ENCODE results near the gene CENPM.

The CENPM gene

DNA sequence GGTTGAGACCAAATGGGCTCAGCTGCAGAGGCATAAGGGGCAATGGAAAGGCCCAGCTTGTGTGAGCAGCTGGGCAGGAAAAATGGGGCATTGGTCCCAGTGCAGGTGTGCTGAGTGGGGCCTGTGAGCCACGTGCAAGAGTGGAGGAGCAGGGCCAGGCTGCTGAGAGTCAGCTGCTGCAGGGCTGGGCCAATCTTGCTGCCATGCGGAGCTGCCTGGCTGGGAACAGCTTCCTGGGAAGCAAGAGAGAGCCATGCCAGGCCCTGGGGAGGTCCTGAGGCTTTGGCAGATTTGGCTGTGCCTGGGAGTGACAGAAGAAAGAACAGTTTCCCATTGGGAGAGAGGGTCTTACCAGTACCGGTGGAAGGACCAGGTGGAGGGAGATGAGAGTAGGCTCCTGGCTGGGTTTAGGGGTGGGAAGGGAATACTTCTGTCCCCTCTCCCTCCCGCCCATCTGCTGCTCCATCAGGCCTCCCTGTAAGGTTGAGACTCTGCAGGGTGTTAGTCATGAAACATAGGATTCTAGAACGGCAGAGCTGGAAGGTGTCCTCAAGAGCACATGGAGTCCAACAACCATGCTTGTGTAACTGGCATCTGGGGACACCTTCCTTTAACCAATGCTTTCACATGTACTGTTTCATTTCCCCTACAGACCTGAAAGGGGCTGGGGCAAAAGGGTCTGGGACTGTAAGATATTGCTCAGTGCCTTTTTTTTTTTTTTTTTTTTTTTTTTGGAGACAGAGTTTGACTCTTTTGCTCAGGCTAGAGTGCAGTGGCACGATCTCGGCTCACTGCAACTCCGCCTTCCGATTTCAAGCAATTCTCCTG, 32.7 kb upstream of the CENPM start:
- Histone ChIP-seq H3K27me3 (ENCODE audit: insufficient read depth, low read depth) (peaks cover 11% of the 10 kb centered on the region), H3K4me2 (no peak overlapping the region)

DNA sequence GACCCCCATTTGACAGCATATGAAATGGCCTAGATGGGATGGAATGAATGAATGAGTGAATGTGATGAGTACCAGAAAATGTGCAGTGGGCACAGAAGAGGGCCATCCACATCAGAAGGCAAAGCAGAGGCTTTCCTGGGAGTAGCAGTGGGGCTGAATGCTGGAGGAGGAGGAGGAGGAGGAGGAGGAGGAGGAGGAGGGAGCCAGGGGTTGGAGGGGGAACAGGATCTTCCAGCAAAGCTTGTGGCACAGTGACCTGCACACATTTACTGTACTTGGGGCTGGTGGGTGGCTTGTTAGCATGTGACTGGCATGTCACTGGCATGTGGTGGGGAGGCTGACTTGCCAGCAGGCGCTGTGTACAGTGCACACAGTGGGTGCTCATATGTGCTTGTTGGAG, 31.8 kb upstream of the CENPM start:
- Histone ChIP-seq H3K9ac (no peak overlapping the region), H3K4me2 (no peak overlapping the region), H4K20me1 (ENCODE audit: insufficient read depth) (no peaks in the 10 kb centered on the region), H3K27me3 (ENCODE audit: insufficient read depth, low read depth) (peaks cover 11% of the 10 kb centered on the region), H3K79me2 (ENCODE audit: insufficient read depth, low read depth) (no peaks in the 10 kb centered on the region), H3K36me3 (ENCODE audit: insufficient read depth) (no peaks in the 10 kb centered on the region), H3K4me3 (IDR thresholded peaks at IDR 0.05; ENCODE audit: insufficient read depth, low read depth, low read length) (no peak overlapping the region), H3K4me1 (ENCODE audit: low read depth, poor library complexity, severe bottlenecking) (no peaks in the 10 kb centered on the region), H3K27ac (no peak overlapping the region), H2AFZ (ENCODE audit: low read depth) (no peak overlapping the region)
- TF ChIP-seq, protein P1, sequence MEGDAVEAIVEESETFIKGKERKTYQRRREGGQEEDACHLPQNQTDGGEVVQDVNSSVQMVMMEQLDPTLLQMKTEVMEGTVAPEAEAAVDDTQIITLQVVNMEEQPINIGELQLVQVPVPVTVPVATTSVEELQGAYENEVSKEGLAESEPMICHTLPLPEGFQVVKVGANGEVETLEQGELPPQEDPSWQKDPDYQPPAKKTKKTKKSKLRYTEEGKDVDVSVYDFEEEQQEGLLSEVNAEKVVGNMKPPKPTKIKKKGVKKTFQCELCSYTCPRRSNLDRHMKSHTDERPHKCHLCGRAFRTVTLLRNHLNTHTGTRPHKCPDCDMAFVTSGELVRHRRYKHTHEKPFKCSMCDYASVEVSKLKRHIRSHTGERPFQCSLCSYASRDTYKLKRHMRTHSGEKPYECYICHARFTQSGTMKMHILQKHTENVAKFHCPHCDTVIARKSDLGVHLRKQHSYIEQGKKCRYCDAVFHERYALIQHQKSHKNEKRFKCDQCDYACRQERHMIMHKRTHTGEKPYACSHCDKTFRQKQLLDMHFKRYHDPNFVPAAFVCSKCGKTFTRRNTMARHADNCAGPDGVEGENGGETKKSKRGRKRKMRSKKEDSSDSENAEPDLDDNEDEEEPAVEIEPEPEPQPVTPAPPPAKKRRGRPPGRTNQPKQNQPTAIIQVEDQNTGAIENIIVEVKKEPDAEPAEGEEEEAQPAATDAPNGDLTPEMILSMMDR (conservative IDR thresholded peaks at IDR 0.05; ENCODE audit: low read depth, low read length) = no peak

More for the DNA sequence above, 32.7 kb upstream of the CENPM start:
- Histone ChIP-seq H3K9ac (no peak overlapping the region), H3K36me3 (ENCODE audit: insufficient read depth) (no peaks in the 10 kb centered on the region), H4K20me1 (ENCODE audit: insufficient read depth) (no peaks in the 10 kb centered on the region), H3K4me3 (IDR thresholded peaks at IDR 0.05; ENCODE audit: insufficient read depth, low read depth, low read length) (no peak overlapping the region), H3K79me2 (ENCODE audit: insufficient read depth, low read depth) (no peaks in the 10 kb centered on the region), H3K4me1 (ENCODE audit: low read depth, poor library complexity, severe bottlenecking) (no peaks in the 10 kb centered on the region), H3K27ac (no peak overlapping the region), H2AFZ (ENCODE audit: low read depth) (no peak overlapping the region)
- TF ChIP-seq, protein P1 (conservative IDR thresholded peaks at IDR 0.05; ENCODE audit: low read depth, low read length) = no peak

DNA sequence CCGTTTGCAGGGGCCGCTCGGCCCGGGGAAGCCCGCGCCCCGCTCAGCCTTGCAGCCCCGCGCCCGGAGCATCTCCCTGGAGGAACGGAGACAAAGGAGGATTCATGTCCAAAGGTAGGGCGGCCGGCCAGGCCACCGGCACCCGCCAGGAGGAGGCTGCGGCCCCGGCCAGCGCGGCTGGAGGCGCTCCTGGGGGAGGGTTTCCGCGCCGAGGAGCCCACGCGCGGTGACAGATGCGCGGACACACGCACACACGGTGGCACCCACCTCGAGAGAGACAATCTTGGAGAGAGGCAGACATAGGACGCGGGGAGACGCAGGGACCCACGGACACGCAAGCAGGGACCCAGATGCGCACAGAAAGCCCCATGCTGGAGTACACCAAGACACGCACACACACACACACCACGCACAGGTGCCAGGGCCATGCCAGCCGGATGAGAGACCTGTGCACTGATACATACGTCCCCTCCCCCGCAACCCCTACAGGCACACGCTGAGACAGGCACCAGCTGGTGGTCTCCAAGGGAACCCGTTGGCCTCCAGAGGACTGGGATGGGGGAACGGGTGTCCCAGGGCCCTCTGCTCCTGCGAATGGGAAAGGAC, 30.1 kb upstream of the CENPM start:
- H4K20me1 ChIP-seq (ENCODE audit: insufficient read depth) = no peaks in the 10 kb centered on the region
- H3K4me2 ChIP-seq = peak overlapping the region; percentile 57
- TF ChIP-seq, protein P1 (conservative IDR thresholded peaks at IDR 0.05; ENCODE audit: low read depth, low read length) = no peak
- H2AFZ ChIP-seq (ENCODE audit: low read depth) = peak overlapping the region; percentile 38; the same call in 1 of the 2 replicates
- no peak overlapping the region for H3K4me3 ChIP-seq (IDR thresholded peaks at IDR 0.05; ENCODE audit: insufficient read depth, low read depth, low read length)
- peaks cover 11% of the 10 kb centered on the region for H3K27me3 ChIP-seq (ENCODE audit: insufficient read depth, low read depth)
- H3K4me1 ChIP-seq (ENCODE audit: low read depth, poor library complexity, severe bottlenecking) = no peaks in the 10 kb centered on the region
- H3K36me3 ChIP-seq (ENCODE audit: insufficient read depth) = no peaks in the 10 kb centered on the region
- H3K9ac ChIP-seq = no peak overlapping the region
- H3K79me2 ChIP-seq (ENCODE audit: insufficient read depth, low read depth) = no peaks in the 10 kb centered on the region
- no peak overlapping the region for H3K27ac ChIP-seq

DNA sequence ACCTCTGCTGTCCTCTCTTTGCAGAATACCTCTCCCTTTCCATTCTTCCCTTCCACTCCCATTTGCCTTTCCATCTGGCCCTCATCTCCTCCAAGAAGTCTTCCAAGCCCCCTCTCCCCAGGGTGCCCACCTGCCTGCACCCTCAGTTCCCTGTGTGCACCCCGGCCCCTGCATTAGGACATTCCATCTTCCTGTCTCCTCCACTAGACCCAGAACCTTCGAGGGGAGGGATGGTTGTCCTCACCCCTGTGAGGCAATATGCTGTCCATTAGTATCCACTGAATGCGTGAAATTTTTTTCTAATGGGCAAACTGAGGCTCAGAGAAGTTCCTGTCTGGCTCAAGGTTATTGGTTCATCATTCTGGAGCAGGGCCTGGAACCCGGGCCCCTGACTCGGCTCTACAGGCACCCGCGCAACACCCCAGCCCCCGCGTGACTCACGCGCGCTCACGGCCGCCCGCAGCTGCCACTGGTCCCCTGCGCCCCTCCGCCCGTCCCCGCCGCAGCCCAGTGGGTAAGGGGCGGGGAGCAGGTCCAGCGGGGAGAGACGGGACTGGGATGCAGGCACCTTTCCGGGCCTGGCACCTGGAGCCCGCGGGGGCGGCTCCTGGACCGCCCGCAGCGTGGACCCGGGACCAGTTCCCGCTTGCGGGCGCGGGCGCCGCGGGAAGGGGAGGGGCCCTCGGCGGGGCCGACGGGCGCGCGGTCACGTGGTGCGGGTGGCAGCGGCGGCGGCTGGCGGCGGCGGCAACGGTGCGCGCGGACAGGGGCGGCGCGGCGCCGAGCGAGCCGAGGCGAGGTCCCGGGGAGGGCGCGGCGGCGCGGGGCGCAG, 29.3 kb upstream of the CENPM start:
- Histone ChIP-seq H3K9ac (no peak overlapping the region), H3K4me3 (IDR thresholded peaks at IDR 0.05; ENCODE audit: insufficient read depth, low read depth, low read length) (no peak overlapping the region), H3K4me2 (peak overlapping the region; percentile 42), H4K20me1 (ENCODE audit: insufficient read depth) (no peaks in the 10 kb centered on the region), H2AFZ (ENCODE audit: low read depth) (peak overlapping the region; percentile 71), H3K4me1 (ENCODE audit: low read depth, poor library complexity, severe bottlenecking) (no peaks in the 10 kb centered on the region), H3K79me2 (ENCODE audit: insufficient read depth, low read depth) (no peaks in the 10 kb centered on the region), H3K36me3 (ENCODE audit: insufficient read depth) (no peaks in the 10 kb centered on the region), H3K27ac (no peak overlapping the region), H3K27me3 (ENCODE audit: insufficient read depth, low read depth) (peaks cover 11% of the 10 kb centered on the region)
- TF ChIP-seq, protein P1 (conservative IDR thresholded peaks at IDR 0.05; ENCODE audit: low read depth, low read length) = no peak

Measured in KMS-11 (cell line).